Forelimb muscle (tissue), 1 donor: Measurements from ENCODE around the gene PODXL. TPM values are rescaled to one million over a fixed set of nuclear protein-coding genes. Genes with fewer than 3 reads are reported as not detected.
"Not testable (repeated sequence)": the region's sequence is repeated elsewhere in the genome, so short reads cannot be mapped to it uniquely, and the experiment has no call there.

ENCODE experiments used
- DNase-seq: peaks from one replicate; pipeline ENCODE4 v3.0.0-alpha.2; 2013; ENCODE audit warnings: low read depth
- polyA plus RNA-seq: library from polyadenylated mRNA; unstranded; fragments of 120-200 nt; gene quantifications from one replicate; pipeline ENCODE4 v1.2.1, GENCODE V29; 2013; ENCODE audit not compliant: insufficient read length

The PODXL gene
- polyA plus RNA-seq, 1 donor, result 75.3 TPM

DNA sequence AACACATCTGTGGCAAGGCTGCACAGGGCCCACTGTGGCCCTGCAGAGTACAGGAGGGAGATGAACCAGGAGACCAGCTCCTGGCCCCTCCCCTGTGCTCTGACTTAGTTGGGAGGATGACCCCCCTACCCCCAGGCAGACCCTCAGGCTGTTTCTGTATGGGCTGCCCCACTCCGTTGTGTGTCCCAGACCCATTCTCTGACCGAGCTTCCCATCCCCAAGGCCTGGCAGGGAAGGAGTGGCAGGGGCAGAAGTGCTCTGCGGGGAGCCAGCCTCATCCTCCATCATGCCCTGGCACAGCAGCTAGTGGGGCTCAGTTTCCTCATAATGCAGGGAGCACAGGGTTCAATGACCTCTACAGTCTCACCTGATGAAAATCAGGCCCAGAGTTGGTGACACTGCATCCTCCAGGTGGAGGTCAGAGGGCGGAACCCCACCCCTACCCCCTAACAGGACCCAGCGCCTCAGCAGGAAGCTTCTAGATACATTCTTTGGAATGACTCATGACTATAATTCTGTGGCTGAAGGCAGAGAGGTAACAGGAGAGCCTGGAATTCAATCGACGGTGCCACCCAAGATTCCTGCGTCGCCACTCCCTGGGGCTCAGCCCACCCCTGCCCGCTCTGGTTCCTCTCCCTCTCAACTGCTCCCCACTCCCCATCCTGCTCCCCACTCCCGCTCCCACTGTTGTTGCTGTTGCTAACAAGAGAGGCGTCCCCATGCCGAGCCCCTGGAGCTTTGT, 18.2 kb downstream of the PODXL start:
- DNase-seq, result no peak

DNA sequence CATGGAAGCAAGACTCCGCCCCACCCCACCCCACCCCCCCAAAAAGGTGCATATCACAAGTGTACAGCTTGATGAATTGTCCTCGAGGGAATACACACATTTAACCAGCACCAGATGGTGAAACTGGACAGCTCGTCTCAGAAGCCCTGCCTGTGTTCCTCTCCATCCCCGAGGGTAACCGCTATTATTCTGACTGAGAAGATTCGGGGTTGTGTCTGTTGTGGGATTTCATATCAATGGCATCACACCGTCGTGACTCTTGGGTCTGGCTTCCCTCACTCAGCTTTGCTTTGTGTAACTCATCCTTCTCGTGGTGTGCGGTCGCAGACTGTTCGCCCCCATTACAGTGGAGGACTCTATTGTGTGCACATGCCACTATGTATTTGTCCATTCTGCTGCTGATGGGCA, 18.9 kb downstream of the PODXL start:
- no peak for DNase-seq

DNA sequence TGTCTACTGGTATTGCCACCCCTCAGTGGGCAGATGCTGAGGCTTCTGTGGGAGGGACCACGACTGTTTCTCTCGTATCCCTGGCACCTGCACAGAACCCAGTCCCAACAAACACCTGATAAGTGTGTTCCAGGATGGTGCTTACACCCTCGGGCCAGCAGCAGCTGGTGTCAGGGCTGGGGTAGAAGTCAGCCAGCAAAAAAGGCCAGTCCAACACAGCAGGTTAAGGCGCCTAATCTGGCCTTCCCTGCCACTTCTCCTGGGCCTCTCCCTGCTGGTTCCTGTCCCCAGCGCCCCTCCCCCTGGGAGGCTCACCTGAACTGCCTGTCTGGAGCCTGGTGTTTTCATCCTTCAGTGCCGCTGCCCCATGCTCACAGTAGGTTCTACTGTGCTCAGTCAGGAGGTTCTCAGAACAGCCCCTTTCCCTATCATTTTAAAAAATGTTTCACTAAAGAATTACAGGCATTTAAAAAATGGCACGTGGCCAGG, 20.0 kb downstream of the PODXL start:
- no peak for DNase-seq

GRCh38 chr7:131533566-131534561, 22.6 kb downstream of the PODXL start:
- DNase-seq, result no peak

DNA sequence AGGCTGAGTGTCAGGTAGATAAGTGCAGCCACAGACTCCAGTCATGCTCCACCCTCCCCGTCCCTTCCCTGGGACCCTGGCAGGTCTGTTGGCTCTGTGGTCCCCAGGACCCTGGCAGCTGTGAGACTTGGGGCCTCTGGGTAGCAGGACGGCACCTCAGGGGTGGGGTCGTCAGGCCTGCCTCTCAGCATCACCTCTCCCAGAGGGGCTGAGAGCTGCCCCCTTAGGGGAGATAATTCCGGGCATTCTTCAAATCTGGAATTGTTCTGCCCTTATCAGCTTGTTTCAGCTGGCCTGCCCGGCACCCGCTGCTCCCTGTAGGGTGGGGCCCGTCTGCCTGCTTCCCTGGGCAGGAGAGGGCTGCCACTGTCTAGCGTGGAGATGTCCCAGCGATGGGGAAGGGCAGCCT, 23.3 kb downstream of the PODXL start:
- no peak for DNase-seq

DNA sequence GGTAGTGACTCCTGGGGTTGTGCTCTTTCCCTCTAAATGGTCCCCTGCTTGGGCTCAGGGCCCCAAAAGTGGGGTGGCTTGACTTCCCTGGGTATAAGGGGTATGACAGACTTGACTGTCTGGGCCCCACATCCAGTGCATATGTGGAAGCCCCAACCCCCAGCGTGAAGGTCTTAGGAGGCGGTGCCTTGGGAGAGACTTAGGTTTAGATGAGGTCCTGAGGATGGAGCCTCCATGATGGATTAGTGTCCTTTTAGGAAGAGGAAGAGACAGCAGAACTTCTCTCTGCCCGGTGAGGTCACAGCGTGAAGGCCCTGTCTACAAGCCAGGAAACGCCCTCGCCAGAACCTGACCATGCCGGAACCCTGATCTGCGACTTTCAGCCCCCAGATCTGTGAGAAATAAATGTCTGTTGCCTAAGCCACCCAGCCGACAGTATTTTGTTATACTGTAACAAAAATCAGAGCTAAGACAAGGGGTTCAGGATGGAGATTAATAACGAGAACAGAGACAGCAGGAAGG, 23.8 kb downstream of the PODXL start:
- DNase-seq, result no peak

DNA sequence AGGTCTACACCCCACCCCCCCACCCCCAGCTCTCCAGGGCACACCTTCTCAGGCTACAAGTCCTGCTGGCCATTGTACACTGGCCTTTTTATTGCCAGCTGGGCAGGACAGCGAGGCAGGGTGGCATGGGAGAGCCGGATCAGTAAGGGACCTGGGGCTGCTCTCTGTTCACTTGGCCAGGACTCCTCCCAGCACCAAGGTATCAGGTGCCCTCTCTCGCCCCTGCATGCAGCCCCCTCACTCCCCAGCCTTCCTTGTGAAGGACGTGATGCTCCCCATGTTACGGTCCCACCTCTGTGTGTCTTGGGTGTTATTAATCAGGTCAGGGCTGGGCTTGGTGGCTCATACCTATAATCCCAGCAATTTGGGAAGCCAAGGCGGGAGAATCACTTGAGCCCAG, 26.3 kb downstream of the PODXL start:
- no peak for DNase-seq

- DNase-seq, result no peak
Observed at GRCh38 chr7:131529617-131530016, 26.8 kb downstream of the PODXL start.

GRCh38 chr7:131529179-131529578, 27.2 kb downstream of the PODXL start:
- DNase-seq, result no peak

- no peak for DNase-seq
Observed at GRCh38 chr7:131527456-131527855, 29.0 kb downstream of the PODXL start.

GRCh38 chr7:131525820-131526219, 30.6 kb downstream of the PODXL start:
- DNase-seq, result no peak

DNA sequence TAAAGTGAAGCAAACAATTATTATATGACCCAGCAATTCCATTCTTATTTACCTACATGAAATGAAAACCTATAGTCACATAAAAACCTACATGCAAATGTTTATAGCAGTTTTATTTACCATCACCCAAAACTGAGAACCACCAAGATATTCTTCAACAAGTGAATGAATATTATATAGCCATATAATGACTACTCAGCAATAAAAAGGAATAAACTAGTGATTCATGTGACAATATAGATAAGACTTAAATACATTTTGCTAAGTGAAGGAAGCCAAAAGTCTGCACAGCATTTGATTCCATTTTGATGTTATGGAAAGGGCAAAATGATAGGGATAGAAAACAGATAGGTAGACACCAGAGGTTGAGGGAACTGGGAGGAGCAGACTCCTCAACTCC, 31.7 kb downstream of the PODXL start:
- DNase-seq, result no peak

GRCh38 chr7:131524115-131524514, 32.3 kb downstream of the PODXL start:
- no peak for DNase-seq

DNA sequence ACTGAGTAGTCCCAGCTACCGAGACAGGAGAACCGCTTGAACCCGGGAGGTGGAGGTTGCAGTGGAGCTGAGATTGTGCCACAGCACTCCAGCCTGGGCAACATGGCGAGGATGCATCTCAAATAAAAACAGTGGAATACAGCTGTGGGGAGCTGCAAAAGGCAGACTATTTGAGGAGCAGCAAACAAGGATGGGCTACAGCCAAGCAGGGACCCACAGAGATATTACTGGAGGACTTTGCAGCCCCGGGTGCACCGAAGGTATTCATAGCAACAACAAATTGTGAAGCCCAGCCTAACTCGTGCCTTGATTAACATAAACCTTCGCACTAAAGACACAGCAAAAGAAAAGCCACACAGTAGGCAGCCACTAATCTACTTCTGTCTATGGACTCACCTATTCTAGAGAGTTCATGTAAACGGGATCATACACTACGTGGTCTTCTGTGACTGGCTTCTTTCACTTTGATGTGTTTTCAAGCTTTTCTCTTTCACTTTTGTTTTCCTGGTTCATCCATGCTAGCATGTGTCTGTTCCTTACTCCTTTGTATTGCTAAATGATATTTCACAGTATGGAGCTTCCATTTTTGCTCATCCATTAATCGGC, 34.0 kb downstream of the PODXL start:
- DNase-seq, result no peak

DNA sequence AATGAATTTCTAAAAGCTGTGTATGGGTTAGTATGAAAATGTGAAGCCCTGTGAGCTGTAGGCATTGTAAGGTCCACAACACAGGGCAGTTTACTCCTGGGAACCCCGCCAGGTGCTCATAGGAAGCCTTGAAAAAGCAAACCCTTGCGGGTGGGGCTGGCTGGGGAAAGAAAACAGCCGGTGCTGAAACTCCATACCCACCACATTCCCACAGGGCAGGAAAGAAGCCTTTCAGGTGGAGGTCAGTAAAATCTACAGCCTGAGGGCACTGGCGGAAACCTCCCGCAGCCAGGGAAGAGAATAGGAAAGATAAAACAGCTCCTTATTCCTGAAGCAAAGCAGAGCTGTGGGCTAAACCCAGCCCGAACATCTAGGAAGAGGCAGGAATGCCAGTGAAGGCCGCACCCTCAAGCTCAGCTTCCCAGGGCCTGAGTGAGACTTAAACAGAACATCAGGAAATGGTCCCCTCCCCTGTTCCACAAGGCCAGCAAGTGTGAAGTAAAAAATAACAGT, 34.7 kb downstream of the PODXL start:
- DNase-seq, result no peak

DNA sequence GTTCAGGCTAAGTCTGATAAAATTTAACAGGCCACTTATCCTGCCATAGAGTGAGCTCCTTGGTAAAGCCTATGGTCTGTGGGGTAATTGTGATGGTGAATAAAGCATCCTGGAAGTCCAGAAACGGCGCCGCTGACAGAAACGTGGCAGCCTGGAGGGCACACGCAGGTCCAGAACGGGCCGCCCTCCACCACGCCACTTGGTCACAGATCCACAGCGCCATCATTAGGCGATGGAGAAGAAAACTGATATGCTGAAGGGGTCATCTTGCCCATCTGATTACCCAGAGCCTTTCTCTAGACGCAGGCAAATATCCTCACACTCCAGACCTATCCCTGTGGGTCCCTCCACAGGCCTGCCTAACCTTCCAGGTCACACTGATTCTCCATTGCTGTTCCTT, 37.8 kb downstream of the PODXL start:
- DNase-seq, result no peak

GRCh38 chr7:131517218-131517923, 39.1 kb downstream of the PODXL start:
- DNase-seq, result no peak

DNA sequence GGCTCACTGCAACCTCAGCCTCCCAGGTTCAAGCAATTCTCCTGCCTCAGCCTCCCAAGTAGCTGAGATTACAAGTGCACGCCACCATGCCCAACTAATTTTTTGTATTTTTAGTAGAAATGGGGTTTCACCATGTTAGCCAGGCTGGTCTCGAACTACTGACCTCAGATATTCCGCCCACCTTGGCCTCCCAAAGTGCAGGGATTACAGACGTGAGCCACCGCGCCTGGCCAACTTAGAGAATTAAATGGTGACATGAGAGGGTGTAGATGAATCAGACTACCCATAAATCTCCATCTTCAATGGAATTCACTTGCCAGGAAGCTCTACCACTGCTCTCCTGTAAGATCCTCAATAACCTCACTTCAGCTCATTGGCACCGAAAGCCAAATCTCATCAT, 41.0 kb downstream of the PODXL start:
- DNase-seq, result not testable (repeated sequence)

DNA sequence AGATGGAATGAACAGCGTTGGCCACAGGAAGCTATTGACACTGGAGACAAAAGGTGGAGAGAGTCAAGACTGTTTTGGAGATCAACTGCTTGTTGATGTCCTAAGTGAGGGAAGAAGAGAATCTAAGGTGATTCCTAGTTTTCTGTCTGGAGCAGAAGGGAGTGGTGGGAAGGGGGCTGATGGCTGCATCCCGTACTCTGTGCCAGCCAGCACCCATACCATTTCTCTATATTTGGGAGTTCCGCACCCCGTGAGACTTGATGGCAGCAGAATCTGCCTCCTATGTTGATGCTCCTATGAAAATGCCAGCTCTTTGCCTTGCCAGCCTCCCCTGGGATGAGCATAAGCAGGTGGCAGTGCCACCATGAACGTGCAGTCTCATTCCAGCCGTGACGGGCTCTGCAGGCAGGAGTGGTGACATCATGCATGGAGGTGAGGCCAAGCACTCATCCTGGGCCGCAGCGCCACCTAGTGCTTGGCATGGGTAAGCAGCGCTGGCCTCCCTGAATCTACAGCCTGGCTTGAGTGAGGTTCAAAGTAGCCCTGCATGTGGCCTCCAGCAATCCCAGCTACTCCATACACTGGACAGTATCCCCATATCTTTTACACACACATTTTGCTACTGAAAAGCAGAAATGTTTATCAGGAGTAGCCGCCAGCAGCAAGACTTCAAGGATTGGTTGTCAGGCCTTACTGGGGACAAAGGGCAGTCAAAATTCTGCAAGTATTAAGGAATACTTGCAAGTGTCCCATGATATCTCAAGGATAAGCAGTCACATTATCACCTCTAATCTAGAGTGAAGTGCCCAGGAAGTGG, 43.0 kb downstream of the PODXL start:
- peak; percentile 29 for DNase-seq
